ENCODE results near the gene BACH2.

Gene BACH2

GRCh38 chr6:90039911-90040310, 256.7 kb downstream of the BACH2 start:
- TF ChIP-seq SIN3A (IDR thresholded peaks at IDR 0.05; ENCODE audit: borderline replicate concordance, insufficient read depth, low read length), result no peak
- TF ChIP-seq, protein P1, sequence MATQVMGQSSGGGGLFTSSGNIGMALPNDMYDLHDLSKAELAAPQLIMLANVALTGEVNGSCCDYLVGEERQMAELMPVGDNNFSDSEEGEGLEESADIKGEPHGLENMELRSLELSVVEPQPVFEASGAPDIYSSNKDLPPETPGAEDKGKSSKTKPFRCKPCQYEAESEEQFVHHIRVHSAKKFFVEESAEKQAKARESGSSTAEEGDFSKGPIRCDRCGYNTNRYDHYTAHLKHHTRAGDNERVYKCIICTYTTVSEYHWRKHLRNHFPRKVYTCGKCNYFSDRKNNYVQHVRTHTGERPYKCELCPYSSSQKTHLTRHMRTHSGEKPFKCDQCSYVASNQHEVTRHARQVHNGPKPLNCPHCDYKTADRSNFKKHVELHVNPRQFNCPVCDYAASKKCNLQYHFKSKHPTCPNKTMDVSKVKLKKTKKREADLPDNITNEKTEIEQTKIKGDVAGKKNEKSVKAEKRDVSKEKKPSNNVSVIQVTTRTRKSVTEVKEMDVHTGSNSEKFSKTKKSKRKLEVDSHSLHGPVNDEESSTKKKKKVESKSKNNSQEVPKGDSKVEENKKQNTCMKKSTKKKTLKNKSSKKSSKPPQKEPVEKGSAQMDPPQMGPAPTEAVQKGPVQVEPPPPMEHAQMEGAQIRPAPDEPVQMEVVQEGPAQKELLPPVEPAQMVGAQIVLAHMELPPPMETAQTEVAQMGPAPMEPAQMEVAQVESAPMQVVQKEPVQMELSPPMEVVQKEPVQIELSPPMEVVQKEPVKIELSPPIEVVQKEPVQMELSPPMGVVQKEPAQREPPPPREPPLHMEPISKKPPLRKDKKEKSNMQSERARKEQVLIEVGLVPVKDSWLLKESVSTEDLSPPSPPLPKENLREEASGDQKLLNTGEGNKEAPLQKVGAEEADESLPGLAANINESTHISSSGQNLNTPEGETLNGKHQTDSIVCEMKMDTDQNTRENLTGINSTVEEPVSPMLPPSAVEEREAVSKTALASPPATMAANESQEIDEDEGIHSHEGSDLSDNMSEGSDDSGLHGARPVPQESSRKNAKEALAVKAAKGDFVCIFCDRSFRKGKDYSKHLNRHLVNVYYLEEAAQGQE (IDR thresholded peaks at IDR 0.05; ENCODE audit: insufficient read depth in 1 of 2, low read depth in 2 of 2, low read length in 2 of 2), result no peak
- TF ChIP-seq POLR2AphosphoS5 (IDR thresholded peaks at IDR 0.05; ENCODE audit: low read depth, low read length), result no peak
- TF ChIP-seq TAF1 (IDR thresholded peaks at IDR 0.05; ENCODE audit: borderline replicate concordance, insufficient read depth, low read length), result no peak

- TF ChIP-seq, protein P1 (IDR thresholded peaks at IDR 0.05; ENCODE audit: insufficient read depth in 1 of 2, low read depth in 2 of 2, low read length in 2 of 2), result no peak
- TF ChIP-seq TAF1 (IDR thresholded peaks at IDR 0.05; ENCODE audit: borderline replicate concordance, insufficient read depth, low read length) (no peak), POLR2AphosphoS5 (IDR thresholded peaks at IDR 0.05; ENCODE audit: low read depth, low read length) (no peak), FOXP2 (optimal IDR thresholded peaks at IDR 0.05; ENCODE audit: borderline replicate concordance, extremely low read depth, extremely low read length, insufficient read depth) (no peak), SIN3A (IDR thresholded peaks at IDR 0.05; ENCODE audit: borderline replicate concordance, insufficient read depth, low read length) (no peak)
These were observed 257.5 kb downstream of the BACH2 start for GRCh38 chr6:90038961-90039653.

DNA sequence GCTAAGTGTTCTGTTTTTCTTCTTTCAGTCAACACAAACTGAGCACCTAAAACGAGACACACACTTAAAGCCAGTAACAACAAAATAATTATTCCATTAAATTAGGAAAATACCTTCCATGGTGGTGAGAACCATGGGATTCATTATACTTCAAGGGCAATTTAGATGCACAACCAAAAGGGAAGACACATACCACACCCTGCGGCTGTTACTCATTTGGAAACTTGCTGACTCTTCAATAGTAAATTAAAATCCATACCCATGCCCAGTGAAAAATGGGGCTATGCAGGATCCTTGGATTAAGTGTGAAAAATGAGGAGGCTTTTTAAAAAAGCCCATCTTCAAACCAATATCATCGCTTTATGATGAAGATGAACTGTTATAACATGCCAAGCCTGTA, 259.7 kb downstream of the BACH2 start:
- TF ChIP-seq FOXP2 (optimal IDR thresholded peaks at IDR 0.05; ENCODE audit: borderline replicate concordance, extremely low read depth, extremely low read length, insufficient read depth), result no peak
- TF ChIP-seq, protein P1 (IDR thresholded peaks at IDR 0.05; ENCODE audit: insufficient read depth in 1 of 2, low read depth in 2 of 2, low read length in 2 of 2), result no peak
- no peak for TF ChIP-seq TAF1 (IDR thresholded peaks at IDR 0.05; ENCODE audit: borderline replicate concordance, insufficient read depth, low read length)
- TF ChIP-seq POLR2AphosphoS5 (IDR thresholded peaks at IDR 0.05; ENCODE audit: low read depth, low read length), result no peak
- no peak for TF ChIP-seq SIN3A (IDR thresholded peaks at IDR 0.05; ENCODE audit: borderline replicate concordance, insufficient read depth, low read length)

GRCh38 chr6:90035047-90035723, 261.5 kb downstream of the BACH2 start:
- TF ChIP-seq FOXP2 (optimal IDR thresholded peaks at IDR 0.05; ENCODE audit: borderline replicate concordance, extremely low read depth, extremely low read length, insufficient read depth), result no peak
- TF ChIP-seq SIN3A (IDR thresholded peaks at IDR 0.05; ENCODE audit: borderline replicate concordance, insufficient read depth, low read length), result no peak
- no peak for TF ChIP-seq TAF1 (IDR thresholded peaks at IDR 0.05; ENCODE audit: borderline replicate concordance, insufficient read depth, low read length)
- TF ChIP-seq, protein P1 (IDR thresholded peaks at IDR 0.05; ENCODE audit: insufficient read depth in 1 of 2, low read depth in 2 of 2, low read length in 2 of 2), result no peak
- no peak for TF ChIP-seq POLR2AphosphoS5 (IDR thresholded peaks at IDR 0.05; ENCODE audit: low read depth, low read length)

Data from PFSK-1 (cell line).